HuH-7 (cell line): ENCODE data around the gene CTTNBP2.

Source experiments
- DNase-seq: peaks from one replicate; pipeline ENCODE4 v3.0.0; 2011; ENCODE audit warnings: low spot score

CTTNBP2 gene

DNA sequence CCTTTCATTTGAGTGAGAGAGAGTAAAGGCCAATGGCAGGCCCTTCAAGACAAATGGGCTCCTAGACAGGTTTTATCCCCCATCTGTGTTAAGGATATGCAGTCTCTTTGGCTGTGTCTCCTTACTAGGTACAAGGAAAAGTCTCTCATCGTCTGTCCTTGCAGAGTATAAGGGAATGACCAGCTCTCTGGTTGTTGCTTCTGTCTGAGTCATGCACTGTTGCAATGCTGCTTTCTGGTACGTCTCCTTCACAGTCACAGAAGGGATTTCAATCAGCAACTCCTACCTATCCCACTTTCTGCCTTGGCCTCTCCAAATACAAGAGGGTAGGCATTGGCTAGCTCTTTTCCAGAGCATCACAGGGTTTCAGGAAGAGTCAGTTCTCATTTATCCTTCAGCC lies 48.1 kb downstream of the CTTNBP2 start:
- no peak for DNase-seq

DNA sequence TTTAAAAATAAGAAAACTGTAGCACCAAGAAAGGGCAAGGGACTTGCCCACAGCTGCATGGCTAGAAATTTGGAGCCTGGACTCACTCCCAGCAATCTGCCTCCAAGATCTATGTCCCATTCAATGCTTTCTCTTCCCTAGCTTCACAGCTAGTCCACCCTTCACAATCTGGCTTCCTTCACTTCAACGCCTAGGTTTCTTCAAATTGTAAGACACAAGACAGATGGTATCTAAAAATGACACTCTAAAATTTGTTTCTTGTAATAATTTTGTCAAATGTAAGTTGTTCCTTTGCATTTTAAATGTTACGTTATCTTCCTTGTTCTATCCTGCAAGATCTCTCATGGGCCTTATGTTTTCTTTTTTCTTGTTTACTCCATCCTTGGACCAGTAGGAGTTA lies 48.6 kb downstream of the CTTNBP2 start:
- DNase-seq = no peak

DNA sequence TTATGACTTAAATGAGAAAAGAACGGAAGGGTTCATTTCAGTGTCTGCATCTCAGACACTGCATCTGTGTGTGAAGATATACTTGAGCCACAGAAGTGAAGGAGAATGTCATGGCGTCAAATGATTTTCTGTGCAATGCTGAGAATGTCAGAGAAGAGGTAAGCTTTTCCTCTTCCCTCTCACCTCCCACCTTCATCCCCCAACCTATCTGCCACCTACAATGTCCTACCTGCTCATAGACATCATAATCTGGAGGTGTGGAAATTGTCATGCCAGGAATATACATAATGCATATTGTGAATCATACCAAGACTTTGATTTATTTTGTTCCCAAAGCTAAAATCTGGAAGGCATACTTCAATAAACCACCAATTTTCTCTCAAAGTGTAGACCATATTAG lies 53.7 kb downstream of the CTTNBP2 start:
- no peak for DNase-seq

DNA sequence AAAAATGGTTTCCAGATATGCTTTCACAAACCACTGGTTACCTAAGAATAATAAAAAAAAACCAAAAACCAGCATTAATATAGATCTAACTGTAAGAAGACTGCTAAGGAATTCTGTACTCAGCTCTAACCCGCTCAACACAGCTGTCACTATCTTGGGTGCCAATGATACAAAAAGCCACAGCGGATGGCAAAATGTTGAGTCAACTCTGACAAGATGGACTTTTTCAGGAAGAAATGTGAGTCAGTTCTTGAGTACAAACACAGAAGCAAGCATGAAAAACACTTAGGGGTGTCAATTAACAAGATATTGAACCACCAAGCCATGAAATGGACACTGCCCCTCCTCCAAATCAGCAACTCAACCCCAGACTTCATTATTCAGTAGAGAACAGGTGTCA lies 55.0 kb downstream of the CTTNBP2 start:
- no peak for DNase-seq

DNA sequence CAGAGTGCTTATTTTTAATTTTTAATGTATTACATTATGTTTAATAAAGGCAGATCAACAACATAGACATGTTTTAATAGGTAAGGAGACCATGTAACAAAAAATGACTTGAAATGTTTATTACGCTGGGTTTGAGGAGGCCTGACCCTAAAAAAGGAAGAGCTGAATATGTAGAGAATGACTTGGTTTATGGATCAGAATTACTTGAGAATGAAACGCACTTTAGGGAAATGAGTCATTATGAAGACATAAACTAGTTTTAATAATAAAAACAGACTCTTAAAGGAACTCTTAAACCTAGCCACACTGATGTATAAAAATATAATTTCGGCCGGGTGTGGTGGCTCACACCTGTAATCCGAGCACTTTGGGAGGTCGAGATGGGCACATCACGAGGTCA lies 56.5 kb downstream of the CTTNBP2 start:
- DNase-seq = no peak

DNA sequence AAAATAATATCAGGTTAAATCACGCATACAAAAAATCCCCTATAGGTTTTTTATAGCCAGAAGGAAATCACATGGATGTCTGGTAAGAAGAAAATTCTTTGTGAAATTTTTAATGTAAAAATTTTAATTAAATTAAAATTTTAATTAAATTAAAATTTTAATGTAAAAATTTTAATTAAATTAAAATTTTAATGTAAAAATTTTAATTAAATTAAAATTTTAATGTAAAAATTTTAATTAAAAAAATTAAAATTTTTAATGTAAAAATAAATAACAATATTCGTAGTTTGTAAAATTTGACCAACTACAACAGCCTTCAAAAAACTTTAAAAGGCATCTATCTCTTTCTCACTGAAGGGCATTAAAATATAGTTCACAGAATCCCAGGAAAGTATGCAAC lies 61.5 kb downstream of the CTTNBP2 start:
- no peak for DNase-seq

DNA sequence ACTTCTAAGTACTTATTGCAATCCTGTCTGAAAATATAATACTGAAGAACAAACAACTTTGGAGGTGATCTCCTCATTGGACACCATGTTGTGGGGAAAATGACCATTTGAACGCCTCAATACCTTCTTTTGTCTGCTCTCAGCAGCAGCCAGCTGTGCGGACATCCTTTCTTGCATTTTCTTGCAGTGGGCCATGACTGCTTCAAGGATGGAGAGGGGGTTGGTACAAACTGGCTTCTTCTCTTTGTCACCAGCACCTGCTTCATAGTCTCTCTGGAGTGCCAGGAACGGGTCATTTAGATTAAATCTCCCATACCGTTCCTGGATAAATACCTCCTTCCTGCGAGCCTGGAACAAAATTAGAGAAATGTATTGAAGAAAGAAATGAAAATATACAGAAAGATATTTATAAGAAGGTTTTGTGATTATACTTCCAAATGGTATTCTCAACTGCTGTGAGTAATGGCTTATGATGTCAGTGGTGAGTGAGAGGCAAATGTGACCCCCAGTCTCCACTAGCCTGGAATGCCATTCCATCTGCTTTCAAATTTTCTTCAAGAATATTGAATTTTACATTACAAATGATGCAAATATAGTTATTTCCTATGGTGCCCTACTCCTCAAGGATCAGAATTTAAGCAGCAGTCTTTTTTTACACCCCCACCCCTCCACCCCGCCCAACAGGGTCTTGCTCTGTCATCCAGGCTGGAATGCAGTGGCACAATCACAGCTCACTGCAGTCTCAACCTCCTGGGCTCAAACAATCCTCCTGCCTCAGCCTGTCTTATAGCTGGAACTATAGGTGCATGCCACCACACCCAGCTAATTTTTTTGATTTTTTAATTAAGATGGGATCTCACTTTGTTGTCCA lies 62.4 kb downstream of the CTTNBP2 start:
- no peak for DNase-seq

DNA sequence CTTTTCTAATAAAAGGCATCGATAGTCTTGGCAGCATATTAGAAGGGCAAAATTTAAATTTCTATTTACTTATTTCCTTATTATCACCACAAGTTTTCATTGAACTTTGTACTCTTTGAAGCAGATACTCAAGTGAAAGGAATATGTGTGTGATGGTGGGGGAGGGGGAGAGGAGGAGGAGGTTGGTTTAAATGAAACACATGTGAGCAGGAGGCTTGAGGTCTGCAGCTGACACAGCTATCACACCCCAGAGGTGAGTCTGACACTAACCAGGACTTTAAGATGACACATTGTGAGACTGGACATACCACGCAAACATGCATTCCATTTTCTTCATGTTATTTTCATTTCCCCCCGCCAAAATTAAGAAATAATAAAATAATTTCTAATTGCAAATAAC lies 63.3 kb downstream of the CTTNBP2 start:
- DNase-seq = no peak

DNA sequence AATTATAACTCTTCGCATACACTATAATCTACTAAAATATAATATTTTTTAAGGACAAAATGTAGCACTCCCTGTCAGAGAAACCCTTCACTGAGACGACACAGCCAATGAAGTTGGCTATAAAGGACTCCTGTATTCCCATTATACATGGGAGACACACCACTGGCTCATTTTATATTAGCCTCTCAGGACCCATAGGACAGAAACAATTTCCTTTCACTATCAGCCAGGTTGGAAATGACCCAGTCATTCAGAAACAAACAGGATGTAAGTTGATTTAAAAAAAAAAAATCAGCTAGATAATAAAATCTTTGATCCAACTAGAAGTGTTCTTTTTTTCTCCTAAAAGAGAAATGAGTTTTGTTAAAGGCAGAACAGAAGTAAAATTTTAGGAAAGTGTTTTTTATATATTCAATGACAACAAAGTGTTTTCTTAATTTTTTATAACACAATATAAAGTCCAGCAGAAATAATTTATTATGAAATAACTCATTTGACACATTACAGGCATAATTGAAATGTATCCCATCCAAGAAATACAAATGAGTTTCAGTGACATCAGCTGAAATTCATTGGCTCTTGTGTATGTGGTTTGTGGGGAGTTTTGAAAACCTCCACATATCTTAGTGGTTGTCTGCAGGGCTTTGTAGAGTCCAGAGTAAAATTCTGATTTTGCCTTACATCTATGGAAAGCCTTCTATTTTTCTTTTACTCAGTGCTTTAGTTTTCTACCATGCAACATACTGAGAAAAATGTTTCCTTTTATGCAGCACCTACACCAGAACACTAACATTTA lies 64.1 kb downstream of the CTTNBP2 start:
- no peak for DNase-seq

DNA sequence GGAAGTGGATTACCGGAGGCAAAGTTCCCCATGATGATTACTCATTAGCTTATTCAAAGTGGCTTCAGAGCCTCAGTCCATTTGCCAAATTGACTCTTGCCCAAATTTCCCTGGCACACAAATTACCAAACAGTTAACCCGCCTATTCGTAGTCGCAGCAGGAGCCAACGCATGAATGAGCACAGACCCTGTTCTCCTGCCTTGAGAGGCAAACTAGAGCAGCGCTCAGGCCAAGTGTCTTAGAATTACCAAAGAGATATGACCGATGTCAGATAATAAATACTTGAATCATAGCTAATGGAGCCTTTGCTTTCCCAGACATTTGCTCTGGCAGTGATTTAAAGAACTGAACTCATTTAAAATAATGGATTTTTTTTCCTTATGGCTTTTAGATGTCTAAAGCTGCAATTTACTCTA lies 64.9 kb downstream of the CTTNBP2 start:
- no peak for DNase-seq

DNA sequence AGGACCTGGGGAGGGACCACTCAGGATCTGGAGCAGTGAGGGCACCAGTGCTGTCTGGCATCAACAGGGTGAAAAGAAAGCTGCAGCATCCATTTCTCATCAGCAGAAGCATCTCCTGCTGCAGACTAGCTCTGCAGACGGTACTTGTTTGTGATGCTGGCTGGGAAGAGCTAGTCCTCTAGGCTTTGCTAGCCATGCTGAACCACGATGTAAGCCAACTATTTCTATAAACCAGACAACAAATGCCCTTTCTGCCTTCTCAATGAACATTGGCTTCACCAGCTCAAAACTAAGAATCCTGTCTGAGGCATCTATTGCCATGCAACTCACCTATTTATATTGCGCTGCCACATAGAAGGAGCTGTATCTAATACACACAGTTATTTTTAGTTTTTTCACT lies 65.6 kb downstream of the CTTNBP2 start:
- DNase-seq = no peak

DNA sequence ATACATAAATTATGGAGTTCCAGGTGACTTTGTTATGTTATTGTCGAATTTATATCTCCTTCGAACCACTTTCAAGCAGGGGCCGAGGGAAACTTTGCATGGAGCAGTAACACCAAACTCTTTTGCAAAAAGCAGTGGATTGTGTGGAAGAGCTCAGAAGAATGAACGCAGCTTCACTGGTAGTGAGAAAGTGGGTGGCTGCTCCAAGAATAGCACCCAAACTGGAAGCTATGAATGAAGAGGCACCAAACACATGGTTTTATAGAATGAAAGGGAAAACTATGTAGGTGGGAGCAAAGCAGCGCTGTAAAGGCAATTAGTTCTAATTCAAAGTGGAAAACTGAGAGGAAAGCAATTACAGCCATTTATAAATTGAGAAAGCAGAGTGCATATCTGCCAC lies 67.2 kb downstream of the CTTNBP2 start:
- no peak for DNase-seq

DNA sequence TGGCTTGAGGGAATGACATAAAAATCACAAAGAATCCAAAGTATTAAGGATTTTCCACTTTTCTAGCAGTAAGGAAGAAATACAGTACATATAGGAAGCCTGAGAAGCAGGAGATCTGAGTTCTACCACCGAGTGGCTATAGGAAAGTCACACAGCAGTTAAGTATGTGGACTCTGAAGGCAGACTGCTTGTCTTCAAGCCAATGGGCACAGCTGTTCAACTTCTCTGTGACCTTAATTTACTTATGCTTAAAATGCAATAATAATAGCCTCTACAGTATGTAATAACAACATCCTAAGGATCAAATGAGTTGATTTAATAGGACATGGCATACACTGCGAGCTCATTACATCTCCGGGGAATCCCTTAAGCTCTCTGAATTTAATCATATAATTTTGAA lies 68.0 kb downstream of the CTTNBP2 start:
- DNase-seq = no peak

DNA sequence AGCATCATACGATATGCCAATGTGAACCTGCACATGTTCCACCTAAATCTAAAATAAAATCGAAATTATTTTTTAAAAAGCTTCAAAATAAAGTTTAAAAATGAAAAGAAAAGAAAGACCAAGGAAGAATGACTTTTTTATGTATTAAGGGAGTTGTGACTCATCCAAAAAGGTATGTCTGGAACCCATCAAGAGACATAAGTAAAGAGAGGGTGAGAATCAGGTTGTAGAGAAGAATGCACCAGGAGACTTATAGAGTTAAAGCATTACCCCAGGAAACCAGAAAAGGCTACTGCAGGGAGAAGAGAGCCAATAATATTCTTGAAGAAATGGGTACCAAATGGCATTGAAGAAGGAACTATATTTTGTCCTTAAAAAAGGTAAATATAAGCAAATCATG lies 69.8 kb downstream of the CTTNBP2 start:
- DNase-seq = no peak

DNA sequence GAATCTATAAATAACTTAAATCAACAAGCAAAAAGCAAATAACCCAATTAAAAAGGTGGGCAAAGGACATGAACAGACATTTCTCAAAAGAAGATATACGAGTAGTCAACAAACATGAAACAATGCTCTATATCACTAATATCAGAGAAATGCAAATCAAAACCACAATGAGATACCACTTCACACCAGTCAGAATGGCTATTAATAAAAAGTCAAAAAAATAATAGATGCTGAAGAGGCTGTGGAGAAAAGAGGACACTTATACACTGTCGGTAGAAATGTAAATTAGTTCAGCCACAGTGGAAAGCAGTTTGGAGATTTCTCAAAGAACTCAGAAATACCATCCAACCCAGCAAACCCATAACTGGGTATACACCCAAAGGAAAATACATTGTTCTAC lies 70.6 kb downstream of the CTTNBP2 start:
- DNase-seq = no peak

DNA sequence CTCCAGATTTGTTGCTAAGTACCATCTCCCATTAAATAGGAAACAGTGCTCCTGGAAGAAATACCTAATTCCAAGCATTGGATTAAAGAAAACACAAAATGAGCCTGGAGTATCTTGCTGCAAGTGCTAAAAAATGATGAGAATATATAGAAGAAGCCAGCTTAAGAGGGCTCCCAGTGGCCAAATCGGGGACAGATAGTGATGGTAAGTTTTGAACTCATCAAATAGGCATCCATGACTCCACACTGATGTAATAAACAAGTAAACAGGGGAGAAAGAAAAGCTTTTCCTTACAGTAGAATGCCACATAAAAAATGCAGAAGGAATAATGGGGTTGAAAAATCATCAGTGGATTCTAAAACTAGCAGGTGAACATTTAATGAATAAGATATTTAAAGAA lies 72.4 kb downstream of the CTTNBP2 start:
- DNase-seq = no peak

DNA sequence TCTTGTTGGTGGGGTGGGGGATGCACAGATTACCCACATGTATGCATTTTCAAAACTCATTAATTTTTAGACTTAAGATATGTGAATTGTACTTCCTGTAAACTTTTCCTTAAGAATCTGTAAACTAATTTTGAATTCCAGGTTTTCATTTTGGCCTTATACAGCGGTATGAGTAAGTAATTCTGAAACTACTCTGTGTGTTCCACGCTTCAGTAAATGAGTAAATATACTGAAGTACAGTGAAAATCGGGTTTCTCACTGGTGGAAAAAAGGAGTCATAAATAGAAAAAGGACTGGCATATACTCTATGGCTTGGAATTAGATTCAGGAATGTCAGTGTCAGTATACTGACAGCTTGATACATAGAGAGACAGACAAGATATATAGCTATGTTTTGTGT lies 72.8 kb downstream of the CTTNBP2 start:
- no peak for DNase-seq

DNA sequence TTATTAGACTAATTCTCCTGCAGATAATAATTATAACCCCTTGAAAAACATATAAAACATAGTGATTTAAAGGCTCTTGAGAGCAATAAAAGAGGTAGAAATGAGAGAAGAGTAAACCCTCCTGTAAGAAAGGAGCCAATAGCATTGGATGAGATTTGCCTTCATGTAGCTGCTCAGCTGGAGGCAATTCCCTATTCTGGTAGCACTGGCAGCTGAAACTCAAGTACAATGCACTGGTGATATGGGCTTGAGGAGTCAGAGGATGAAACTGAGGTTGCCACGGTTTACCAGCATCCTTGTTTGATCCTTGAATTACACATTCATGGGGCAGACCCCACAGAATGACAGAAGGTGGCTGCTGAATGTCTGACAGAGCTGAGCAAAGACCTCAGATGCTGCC lies 76.4 kb downstream of the CTTNBP2 start:
- DNase-seq = no peak

DNA sequence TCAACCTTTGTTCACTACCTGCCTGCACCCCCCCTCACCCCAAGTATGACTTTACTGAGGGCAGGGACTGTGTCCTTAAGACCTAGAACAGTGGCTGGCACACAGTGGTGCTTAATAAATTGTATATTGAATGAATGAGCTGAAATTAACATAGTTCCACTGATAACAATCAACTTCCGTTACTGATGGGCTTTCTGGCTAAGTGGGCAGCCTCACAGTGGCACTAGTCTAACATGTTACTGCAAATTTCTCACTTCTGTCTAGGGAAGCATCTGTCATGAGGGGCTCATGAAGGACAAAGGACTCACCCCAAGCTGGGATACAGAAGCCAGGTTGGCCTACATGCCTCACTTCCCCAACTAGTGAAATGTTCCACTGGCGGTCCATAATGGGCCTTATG lies 79.3 kb downstream of the CTTNBP2 start:
- no peak for DNase-seq

DNA sequence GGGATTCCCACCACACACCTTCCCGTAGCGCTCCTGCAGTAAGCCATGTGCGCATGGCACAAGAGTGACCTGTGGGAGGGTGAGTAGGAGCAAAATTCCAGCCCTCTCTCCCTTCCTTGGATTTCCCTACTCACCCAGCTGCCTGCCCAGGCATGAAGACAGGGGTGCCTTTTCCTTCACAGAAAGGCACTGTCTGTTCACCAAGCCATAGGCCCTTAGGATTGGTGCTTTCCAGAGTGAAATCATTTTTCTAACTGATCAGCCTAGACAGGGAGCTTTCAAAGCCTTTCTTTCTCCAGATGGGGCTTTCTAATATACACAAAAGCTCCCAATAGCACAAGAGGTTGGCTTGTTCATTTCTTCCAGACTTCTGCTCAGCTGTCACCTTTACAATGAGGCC lies 79.7 kb downstream of the CTTNBP2 start:
- DNase-seq = no peak

DNA sequence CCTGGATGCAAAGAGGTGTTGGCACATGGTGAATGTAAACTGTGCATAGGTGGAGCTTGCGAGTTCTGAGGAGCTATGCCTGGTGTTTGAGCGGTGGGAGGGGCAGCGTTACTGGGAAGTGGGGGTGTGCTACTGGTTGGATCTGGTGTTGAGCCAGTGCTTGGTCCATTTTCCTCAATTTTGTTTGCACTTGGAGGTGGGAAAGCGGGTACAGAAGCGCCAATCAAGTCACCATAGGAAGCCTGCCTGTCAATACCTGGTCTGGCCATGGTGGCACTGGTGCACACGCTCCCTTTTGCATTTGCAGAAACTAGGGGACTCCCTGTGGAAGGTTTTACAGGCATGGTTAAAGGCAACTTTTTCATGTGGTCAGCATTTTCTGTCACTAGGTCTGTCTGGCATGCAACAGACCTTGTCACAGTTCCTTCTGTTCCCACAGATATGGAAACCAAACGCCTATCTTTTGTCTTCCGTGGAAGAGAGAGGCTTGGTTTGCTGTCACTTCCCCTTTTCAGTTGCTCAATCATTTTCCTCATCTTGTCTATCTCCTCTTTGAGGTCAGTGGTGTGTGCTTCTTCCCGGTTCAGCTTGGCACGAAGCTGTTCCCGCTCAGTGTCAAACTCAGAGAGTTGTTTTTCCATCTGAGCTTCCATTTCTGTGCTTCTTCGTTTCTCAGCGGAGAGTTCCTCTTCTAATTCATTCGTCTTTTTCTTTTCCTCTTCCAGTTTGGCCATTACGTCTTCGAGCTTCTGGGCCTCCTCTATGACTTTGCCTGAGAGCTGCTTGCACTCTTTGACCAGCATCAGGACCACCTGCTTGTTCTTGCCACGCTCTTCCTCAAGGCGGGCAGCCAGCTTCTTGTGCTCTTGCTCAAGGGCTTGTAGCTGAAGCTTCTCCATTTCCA lies 81.1 kb downstream of the CTTNBP2 start:
- no peak for DNase-seq

DNA sequence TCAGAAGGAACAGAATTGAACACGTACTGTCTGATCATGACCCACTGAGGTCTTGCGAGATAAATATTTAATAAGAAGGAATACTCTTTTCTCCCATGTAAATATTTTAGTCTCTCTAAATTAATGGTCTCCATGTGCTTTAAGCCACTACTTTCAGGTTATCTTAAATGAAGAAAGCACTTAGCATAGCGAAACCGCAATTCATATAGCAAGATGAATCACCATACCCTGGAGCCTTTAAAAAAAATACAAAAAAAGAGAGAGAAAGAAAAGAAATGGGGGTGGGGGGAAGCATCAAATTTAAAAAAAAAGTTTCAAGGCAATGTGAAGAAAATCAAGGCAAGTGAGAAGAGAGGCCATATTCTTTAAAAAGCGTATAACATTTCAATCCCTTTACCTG lies 82.5 kb downstream of the CTTNBP2 start:
- no peak for DNase-seq

DNA sequence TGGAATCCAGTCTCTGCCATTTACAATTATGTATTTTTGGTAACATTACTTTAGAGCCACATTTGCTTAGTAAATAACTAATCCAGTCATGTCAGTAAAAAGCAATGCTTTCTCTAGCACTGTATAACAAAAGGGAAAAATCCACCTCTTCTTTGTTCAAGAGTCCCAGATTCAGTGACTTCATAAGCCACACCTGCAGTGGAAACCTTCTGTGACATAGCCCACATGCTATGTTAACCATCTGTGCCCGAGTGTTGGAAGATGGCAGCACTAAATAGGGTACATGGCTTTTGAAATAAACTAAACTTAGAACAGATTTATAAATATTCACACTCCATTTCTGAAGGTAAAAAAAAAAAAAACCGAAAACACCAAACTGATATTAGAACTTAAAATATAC lies 83.0 kb downstream of the CTTNBP2 start:
- no peak for DNase-seq
